Measurements from ENCODE around the gene USP9X.
"Not testable (repeated sequence)": the region's sequence is repeated elsewhere in the genome, so short reads cannot be mapped to it uniquely, and the experiment has no call there.

The USP9X gene

GRCh38 chrX:41086627-41086932, 1.3 kb downstream of the USP9X start:
- DNase-seq (ENCODE audit: low spot score), result no peak

GRCh38 chrX:41087201-41087600, 2.0 kb downstream of the USP9X start:
- DNase-seq (ENCODE audit: low spot score), result no peak

DNA sequence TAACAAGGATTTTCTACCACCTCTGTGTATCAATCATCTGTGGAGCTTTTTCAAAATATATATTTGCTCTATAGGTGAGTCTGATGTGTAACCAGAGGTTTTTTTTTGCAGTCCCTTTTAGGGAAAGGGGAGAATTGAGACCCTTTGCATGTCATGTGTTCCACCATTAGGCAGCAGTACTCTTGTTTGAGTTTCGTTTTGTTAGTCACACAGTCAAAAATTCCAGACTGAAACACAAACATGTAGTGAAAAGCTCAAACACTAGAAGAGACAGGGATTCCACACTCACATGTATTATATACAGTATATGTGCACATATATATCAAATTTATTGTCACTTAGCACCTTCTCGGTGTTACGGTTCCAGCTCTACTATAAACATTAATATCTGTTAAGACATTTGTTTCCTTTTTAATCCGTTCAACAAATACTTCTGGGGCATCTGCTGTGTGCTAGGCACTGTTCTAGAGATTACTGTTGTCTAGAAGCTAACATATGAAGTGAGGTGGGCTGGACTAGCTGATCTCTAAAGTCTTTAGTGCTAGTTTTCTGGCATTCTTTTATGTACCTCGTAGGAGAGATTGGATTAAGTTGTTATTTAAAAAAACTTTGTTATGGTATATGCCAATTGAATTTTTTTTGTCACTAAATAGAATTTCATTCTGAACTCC, 5.5 kb downstream of the USP9X start:
- no peak for DNase-seq (ENCODE audit: low spot score)

- DNase-seq (ENCODE audit: low spot score), result no peak
Measured at GRCh38 chrX:41092776-41093175, 7.5 kb downstream of the USP9X start.

DNA sequence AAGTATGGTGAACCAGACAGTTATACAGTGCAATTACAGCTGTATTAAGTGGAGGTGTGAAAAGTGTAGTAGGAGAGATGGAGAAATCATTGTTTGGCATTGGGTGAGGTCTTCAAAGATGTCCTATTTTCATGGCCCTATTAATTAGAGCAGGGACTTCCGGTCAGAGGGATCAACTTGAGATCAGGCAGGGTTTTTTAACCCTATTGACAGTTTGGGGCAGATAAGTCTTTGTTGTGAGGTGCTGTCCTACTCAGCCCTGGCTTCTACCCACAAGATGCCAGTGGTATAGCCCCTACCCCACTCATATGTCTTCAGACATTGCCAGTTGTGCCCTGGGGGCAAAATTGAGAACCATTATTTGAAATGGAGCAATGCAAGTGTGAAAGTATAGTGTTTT, 9.9 kb downstream of the USP9X start:
- DNase-seq (ENCODE audit: low spot score), result no peak

DNA sequence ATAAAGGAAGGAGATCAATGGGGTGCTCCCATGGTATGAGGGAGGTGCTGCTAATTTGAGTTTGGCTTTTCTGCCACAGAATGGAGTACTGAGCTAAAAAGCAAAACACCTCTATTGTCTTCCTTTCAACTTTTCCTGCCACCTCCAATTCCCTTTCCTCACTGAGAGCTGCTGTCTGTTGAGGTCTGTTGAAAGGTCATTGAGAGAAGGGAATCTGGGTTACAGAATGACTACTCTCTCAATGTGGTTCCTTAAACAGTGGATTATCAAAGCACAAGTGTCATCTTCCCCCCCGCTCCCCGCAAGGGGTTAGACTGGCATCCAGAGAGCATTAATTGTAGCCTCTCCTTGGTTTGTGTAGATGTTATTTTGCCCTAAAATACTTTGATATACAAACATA, 10.7 kb downstream of the USP9X start:
- no peak for DNase-seq (ENCODE audit: low spot score)

DNA sequence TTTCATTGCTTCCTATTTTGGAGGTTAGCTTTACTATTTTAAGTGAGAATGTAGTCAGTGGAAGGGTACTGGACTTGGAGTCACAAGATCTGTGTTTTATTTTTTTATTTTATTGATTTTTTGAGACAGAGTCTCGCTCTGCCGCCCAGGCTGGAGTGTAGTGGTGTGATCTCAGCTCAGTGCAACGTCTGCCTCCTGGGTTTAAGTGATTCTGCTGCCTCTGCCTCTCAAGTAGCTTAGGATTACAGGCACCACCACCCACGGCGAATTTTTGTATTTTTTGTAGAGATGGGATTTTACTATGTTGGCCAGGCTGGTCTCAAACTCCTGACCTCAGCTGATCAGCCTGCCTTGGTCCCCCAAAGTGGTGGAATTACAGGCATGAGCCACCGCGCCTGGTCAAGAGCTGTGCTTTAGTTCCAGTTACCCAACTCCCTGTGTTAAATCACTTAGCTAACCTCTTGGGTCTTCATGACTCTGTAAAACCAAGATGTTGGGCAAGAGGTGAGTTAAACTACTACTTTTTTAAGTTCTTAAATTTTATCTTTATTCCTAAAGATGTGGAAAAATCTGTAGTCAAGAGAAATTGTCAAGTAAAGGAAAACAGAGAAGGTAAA, 11.2 kb downstream of the USP9X start:
- DNase-seq (ENCODE audit: low spot score), result no peak

GRCh38 chrX:41097326-41097725, 12.1 kb downstream of the USP9X start:
- no peak for DNase-seq (ENCODE audit: low spot score)

GRCh38 chrX:41100200-41100599, 15.0 kb downstream of the USP9X start:
- no peak for DNase-seq (ENCODE audit: low spot score)

- no peak for DNase-seq (ENCODE audit: low spot score)
Measured at GRCh38 chrX:41100819-41101218, 15.6 kb downstream of the USP9X start.

DNA sequence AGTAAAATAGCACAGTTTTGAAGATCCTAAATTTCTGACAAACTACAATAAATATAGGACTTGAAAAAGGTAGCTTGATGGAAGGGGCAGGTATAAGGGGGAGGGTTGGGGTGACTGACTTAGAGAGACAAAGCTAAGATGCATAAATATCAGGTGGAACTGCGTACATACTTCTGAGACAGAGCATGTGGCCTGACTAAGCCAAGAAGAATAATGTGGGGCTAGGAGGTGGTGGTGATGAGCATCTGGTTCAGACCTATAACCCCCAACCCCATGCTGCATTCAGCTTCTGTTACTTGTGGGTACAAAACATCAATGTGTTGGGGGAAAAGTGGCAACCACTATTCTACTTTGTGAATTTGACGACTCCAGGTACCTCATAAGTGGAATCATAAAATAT, 19.8 kb downstream of the USP9X start:
- no peak for DNase-seq (ENCODE audit: low spot score)

- DNase-seq (ENCODE audit: low spot score), result not testable (repeated sequence)
Measured at GRCh38 chrX:41106257-41106656, 21.0 kb downstream of the USP9X start.

DNA sequence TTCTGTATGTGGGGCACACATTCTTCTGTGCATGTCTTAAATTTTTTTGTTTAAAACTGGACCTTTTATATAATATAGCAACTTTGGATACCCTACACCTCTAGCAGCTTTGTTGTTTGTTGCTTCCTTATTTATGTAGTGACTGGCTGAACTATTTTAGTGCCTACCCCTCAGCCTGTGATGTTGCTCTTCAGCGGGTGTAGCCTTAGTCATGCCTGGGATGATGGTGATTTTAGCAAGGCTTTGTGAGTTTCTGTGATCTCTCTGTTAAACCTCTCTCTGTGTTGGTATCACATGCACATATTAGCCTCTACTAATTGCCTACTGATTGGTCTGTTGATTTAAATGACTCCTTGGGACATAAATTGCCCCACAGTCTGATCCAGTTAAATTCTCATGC, 22.8 kb downstream of the USP9X start:
- no peak for DNase-seq (ENCODE audit: low spot score)

GRCh38 chrX:41108463-41109205, 23.4 kb downstream of the USP9X start:
- DNase-seq (ENCODE audit: low spot score), result no peak

GRCh38 chrX:41110801-41111625, 25.8 kb downstream of the USP9X start:
- no peak for DNase-seq (ENCODE audit: low spot score)

- peak; percentile 0 for DNase-seq (ENCODE audit: low spot score)
Measured at GRCh38 chrX:41115104-41115425, 29.8 kb downstream of the USP9X start.

DNA sequence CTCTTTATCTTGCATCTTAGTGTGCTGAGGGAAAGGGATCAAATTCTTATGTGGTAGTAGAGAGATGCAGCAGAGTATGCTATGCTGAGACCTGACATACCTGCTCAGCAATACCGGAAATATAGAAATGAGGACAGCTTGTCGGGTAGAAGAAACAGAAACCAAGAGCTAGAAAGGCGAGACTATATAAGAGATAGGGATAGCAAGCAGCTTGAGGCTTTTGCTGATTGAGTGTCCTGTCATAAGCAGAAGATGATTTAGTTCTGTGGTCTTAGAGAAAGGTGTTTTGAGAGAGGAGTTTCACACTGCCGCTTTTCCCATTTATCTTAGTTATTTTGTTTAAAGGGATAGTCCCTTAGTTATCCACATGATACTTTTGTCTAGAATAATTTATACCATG, 31.7 kb downstream of the USP9X start:
- no peak for DNase-seq (ENCODE audit: low spot score)

DNA sequence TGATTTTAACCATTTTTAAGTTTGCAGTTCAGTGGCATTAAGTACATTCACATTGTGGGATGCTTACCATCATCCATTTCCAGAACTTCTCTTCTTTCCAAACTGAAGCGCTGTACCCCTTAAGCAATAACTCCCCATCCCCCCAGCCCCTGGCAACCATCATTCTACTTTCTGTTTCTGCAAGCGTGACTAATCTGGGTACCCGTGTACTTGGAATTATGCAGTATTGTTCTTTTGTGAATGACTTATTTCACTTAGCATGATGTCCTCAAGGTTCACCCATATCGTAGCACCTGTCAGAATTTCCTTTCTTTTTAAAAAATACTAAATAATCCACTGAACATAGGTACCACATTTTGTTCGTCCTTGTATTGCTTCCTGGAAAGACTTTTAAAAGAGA, 32.9 kb downstream of the USP9X start:
- DNase-seq (ENCODE audit: low spot score), result no peak

- DNase-seq (ENCODE audit: low spot score), result no peak
Measured at GRCh38 chrX:41119803-41120202, 34.6 kb downstream of the USP9X start.

DNA sequence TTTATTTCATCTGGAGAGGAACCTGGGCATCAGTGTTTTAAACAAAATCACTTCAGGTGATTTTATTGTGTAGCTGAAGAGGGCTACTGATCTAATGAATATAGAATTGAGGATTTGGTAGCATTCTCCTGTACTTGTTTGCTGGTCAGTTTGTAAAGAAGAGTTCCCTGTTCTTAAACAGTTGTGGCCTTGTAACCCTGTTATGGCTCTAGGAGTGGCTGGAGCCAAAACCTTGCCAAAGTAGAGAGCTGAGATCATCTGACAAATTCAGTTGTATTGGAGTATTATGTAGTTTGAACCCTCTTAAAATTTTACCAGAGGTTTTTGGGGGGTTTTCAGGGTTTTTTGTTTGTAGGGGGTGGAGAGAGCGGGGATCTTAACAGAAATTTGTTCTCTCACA, 36.5 kb downstream of the USP9X start:
- DNase-seq (ENCODE audit: low spot score), result no peak

GRCh38 chrX:41122664-41123257, 37.5 kb downstream of the USP9X start:
- peak; percentile 0 for DNase-seq (ENCODE audit: low spot score)

GRCh38 chrX:41127477-41128192, 42.4 kb downstream of the USP9X start:
- no peak for DNase-seq (ENCODE audit: low spot score)

Measured in putamen (tissue), 1 donor.